IMR-90 (cell line): Measurements from ENCODE around the gene FLT4. TPM values are rescaled to one million over a fixed set of nuclear protein-coding genes. Genes with fewer than 3 reads are reported as not detected.

Source experiments
- ATAC-seq: fragments of 200-7000 bp; cut with Tn5 transposase; 2 replicates; pipeline ENCODE4 v1.9.1; 2020; ENCODE audit warnings: low read depth, mild to moderate bottlenecking, moderate library complexity
- BruUV-seq: library from RNA; stranded (reverse); fragments of 400-500 nt; replicated peaks from 2 replicates; lab custom pipeline; 2021; lab: Mats Ljungman, UMichigan
- CTCF ChIA-PET: fragments of 300-600 bp; formaldehyde crosslinking; extraction: SDS; loops from one replicate; lab custom pipeline; 2021; ENCODE audit warnings: antibody characterized with exemption; lab: Yijun Ruan, JAX
- POLR2A ChIA-PET: fragments of 300-600 bp; sonication (Branson Sonifier 250); formaldehyde crosslinking; loops from one replicate; lab custom pipeline; 2022; ENCODE audit warnings: antibody characterized with exemption; ENCODE audit not compliant: unreplicated experiment; lab: Charles Lee
- DNase-seq: peaks from one replicate; pipeline ENCODE4 v3.0.0; 2013
- H2AFZ ChIP-seq: replicated peaks from 2 replicates; pipeline ENCODE3; 2013; ENCODE audit warnings: low read length, mild to moderate bottlenecking; ENCODE audit not compliant: poor library complexity
- H2AK5ac ChIP-seq: 2 replicates; pipeline ENCODE4 v1.6.1; 2013; ENCODE audit warnings: low read depth, low read length, inconsistent platforms
- H2AK9ac ChIP-seq: replicated peaks from 2 replicates; pipeline ENCODE3; 2013; ENCODE audit warnings: mild to moderate bottlenecking, low read depth, low read length, moderate library complexity; ENCODE audit not compliant: poor library complexity
- H2BK120ac ChIP-seq: 2 replicates; pipeline ENCODE4 v1.6.1; 2013; ENCODE audit warnings: low read depth, low read length, inconsistent platforms
- H2BK15ac ChIP-seq: 3 replicates; pipeline ENCODE4 v1.6.1; 2013; ENCODE audit warnings: low read depth, low read length, inconsistent platforms
- H2BK20ac ChIP-seq: 2 replicates; pipeline ENCODE4 v1.6.1; 2013; ENCODE audit warnings: low read depth, mild to moderate bottlenecking, inconsistent platforms, low read length, moderate library complexity
- H2BK5ac ChIP-seq: 2 replicates; pipeline ENCODE4 v1.6.1; 2013; ENCODE audit warnings: mild to moderate bottlenecking, low read depth, low read length, inconsistent platforms; ENCODE audit not compliant: poor library complexity, severe bottlenecking
- H3K14ac ChIP-seq: replicated peaks from 2 replicates; pipeline ENCODE4 v1.6.1; 2013; ENCODE audit warnings: low read depth, low read length, inconsistent platforms
- H3K18ac ChIP-seq: 2 replicates; pipeline ENCODE4 v1.6.1; 2013; ENCODE audit warnings: low read depth, low read length, control low read depth
- H3K23ac ChIP-seq: 2 replicates; pipeline ENCODE4 v1.6.1; 2013; ENCODE audit warnings: low read depth, low read length, inconsistent platforms
- H3K27ac ChIP-seq: 2 replicates; pipeline ENCODE4 v1.5.1; 2013; ENCODE audit warnings: mild to moderate bottlenecking, control low read depth, low read length; ENCODE audit not compliant: insufficient read depth
- H3K27me3 ChIP-seq: 2 replicates; pipeline ENCODE4 v1.6.1; 2013; ENCODE audit warnings: low read length; ENCODE audit not compliant: control insufficient read depth, insufficient read depth
- H3K36me3 ChIP-seq: 2 replicates; pipeline ENCODE4 v1.6.1; 2013; ENCODE audit warnings: low read length, mixed read lengths; ENCODE audit not compliant: control insufficient read depth, insufficient read depth
- H3K4ac ChIP-seq: 2 replicates; pipeline ENCODE4 v1.6.1; 2013; ENCODE audit warnings: low read depth, low read length, inconsistent platforms
- H3K4me1 ChIP-seq: 2 replicates; pipeline ENCODE4 v1.6.1; 2013; ENCODE audit warnings: low read length, mixed read lengths; ENCODE audit not compliant: control insufficient read depth, insufficient read depth
- H3K4me2 ChIP-seq: 2 replicates; pipeline ENCODE4 v1.6.1; 2013; ENCODE audit warnings: low read depth, mild to moderate bottlenecking, control low read depth, low read length, moderate library complexity
- H3K4me3 ChIP-seq: 2 replicates; pipeline ENCODE4 v1.5.1; 2013; ENCODE audit warnings: low read depth, mild to moderate bottlenecking, control low read depth, low read length, moderate library complexity; ENCODE audit not compliant: insufficient read depth
- H3K56ac ChIP-seq: 2 replicates; pipeline ENCODE4 v1.6.1; 2013; ENCODE audit warnings: low read length, inconsistent platforms; ENCODE audit not compliant: insufficient read depth; ENCODE audit errors: extremely low read depth
- H3K79me1 ChIP-seq, 2 experiments: 2 replicates each; pipeline ENCODE4 v1.6.1; 2013; ENCODE audit warnings: low read length in 2 of 2, inconsistent platforms in 1 of 2, low read depth in 1 of 2
- H3K9ac ChIP-seq: 2 replicates; pipeline ENCODE4 v1.6.1; 2013; ENCODE audit warnings: low read depth, low read length, control low read depth
- H3K9me1 ChIP-seq: 2 replicates; pipeline ENCODE4 v1.6.1; 2013; ENCODE audit warnings: low read length, inconsistent platforms; ENCODE audit not compliant: insufficient read depth
- H3K9me3 ChIP-seq: 2 replicates; pipeline ENCODE4 v1.6.1; 2013; ENCODE audit warnings: low read length; ENCODE audit not compliant: control insufficient read depth, insufficient read depth
- H4K20me1 ChIP-seq: 2 replicates; pipeline ENCODE4 v1.6.1; 2013; ENCODE audit warnings: low read length, inconsistent platforms; ENCODE audit not compliant: insufficient read depth
- H4K5ac ChIP-seq: 2 replicates; pipeline ENCODE4 v1.6.1; 2013; ENCODE audit warnings: mild to moderate bottlenecking, low read depth, low read length, control low read depth
- H4K8ac ChIP-seq, 2 experiments: 2 replicates each; pipeline ENCODE4 v1.6.1; 2013; ENCODE audit warnings: low read depth in 2 of 2, low read length in 2 of 2, control low read depth in 1 of 2, inconsistent platforms in 1 of 2
- H4K91ac ChIP-seq: 2 replicates; pipeline ENCODE4 v1.6.1; 2013; ENCODE audit warnings: low read depth, low read length, inconsistent platforms; ENCODE audit not compliant: insufficient read depth
- BHLHE40 ChIP-seq: fragments of 150-350 bp; IDR thresholded peaks from 2 replicates; pipeline ENCODE4 v1.6.1; 2016; ENCODE audit warnings: mild to moderate bottlenecking, low read depth, low read length
- CEBPB ChIP-seq: IDR thresholded peaks from 2 replicates; pipeline ENCODE4 v1.6.1; 2012; ENCODE audit warnings: low read depth, low read length, improper control_type of control experiment
- CHD1 ChIP-seq: IDR thresholded peaks from 2 replicates; pipeline ENCODE4 v1.6.1; 2012; ENCODE audit warnings: low read depth, low read length, improper control_type of control experiment
- CTCF ChIP-seq: conservative IDR thresholded peaks from 2 replicates; pipeline ENCODE4 v1.5.1; 2012; ENCODE audit warnings: mild to moderate bottlenecking, low read depth, low read length, improper control_type of control experiment
- ELK1 ChIP-seq: fragments of 150-350 bp; IDR thresholded peaks from 2 replicates; pipeline ENCODE4 v1.6.1; 2016; ENCODE audit warnings: low read depth, mild to moderate bottlenecking, low read length, moderate library complexity, borderline replicate concordance
- FOS ChIP-seq: fragments of 150-350 bp; IDR thresholded peaks from 2 replicates; pipeline ENCODE4 v1.6.1; 2016; ENCODE audit warnings: low read depth, low read length
- MAFK ChIP-seq: IDR thresholded peaks from 2 replicates; pipeline ENCODE4 v1.6.1; 2012; ENCODE audit warnings: low read depth, low read length, improper control_type of control experiment
- MAZ ChIP-seq: IDR thresholded peaks from 2 replicates; pipeline ENCODE4 v1.6.1; 2012; ENCODE audit warnings: low read depth, mild to moderate bottlenecking, low read length, improper control_type of control experiment, moderate library complexity, borderline replicate concordance
- MXI1 ChIP-seq: IDR thresholded peaks from 2 replicates; pipeline ENCODE4 v1.6.1; 2012; ENCODE audit warnings: low read depth, mild to moderate bottlenecking, low read length, moderate library complexity, borderline replicate concordance
- NFE2L2 ChIP-seq: fragments of 150-350 bp; IDR thresholded peaks from 2 replicates; pipeline ENCODE4 v1.6.1; 2016; ENCODE audit warnings: low read depth, mild to moderate bottlenecking, low read length
- POLR2A ChIP-seq: IDR thresholded peaks from 2 replicates; pipeline ENCODE4 v1.6.1; 2012; ENCODE audit warnings: mild to moderate bottlenecking, low read depth, low read length
- RAD21 ChIP-seq: IDR thresholded peaks from 2 replicates; pipeline ENCODE4 v1.6.1; 2012; ENCODE audit warnings: low read length, improper control_type of control experiment
- RCOR1 ChIP-seq: IDR thresholded peaks from 2 replicates; pipeline ENCODE4 v1.6.1; 2012; ENCODE audit warnings: mild to moderate bottlenecking, low read length, improper control_type of control experiment; ENCODE audit not compliant: insufficient replicate concordance
- RFX5 ChIP-seq: IDR thresholded peaks from 2 replicates; pipeline ENCODE4 v1.8.0; 2012; ENCODE audit warnings: low read depth, mild to moderate bottlenecking, low read length, moderate library complexity
- SMC3 ChIP-seq: fragments of 150-350 bp; IDR thresholded peaks from 2 replicates; pipeline ENCODE4 v1.6.1; 2016; ENCODE audit warnings: low read depth, mild to moderate bottlenecking, antibody characterized with exemption, low read length, moderate library complexity
- USF2 ChIP-seq: fragments of 150-350 bp; IDR thresholded peaks from 2 replicates; pipeline ENCODE4 v1.6.1; 2017; ENCODE audit warnings: mild to moderate bottlenecking, antibody characterized with exemption, low read length, low read depth
- WGBS, 2 experiments: methylation state at CpG; one replicate each; pipeline versions ENCODE4 v1.1.5 to v1.1.7; 2013; ENCODE audit warnings: missing lambda C conversion rate in 2 of 2; ENCODE audit not compliant: insufficient read length in 1 of 2; ENCODE audit errors: extremely low coverage in 2 of 2; 5-methylcytosine and 5-hydroxymethylcytosine counted together
- dilution Hi-C: fragments of 300-500 bp; cut with HindIII; formaldehyde crosslinking; loops from one replicate; pipeline ENCODE4 v1.14.3; 2018; ENCODE audit warnings: low sequenced_read_pairs; ENCODE audit not compliant: unreplicated experiment
- in situ Hi-C: fragments of 300-500 bp; cut with MboI; formaldehyde crosslinking; loops from 3 replicates; pipeline ENCODE4 v1.14.3; 2019; ENCODE audit warnings: low sequenced_read_pairs, inconsistent platforms, mixed read lengths
- intact Hi-C: fragments of 100-400 bp; cut with micrococcal nuclease; formaldehyde crosslinking; loops from 2 replicates; pipeline ENCODE4 v1.10.0; 2022
- polyA plus RNA-seq, 3 experiments: library from polyadenylated mRNA; depleted of rRNA; stranded (reverse); fragments of >200 nt; gene quantifications; 2 replicates each; pipeline ENCODE4 v1.2.3, GENCODE V29; 2012; ENCODE audit warnings: low replicate concordance in 1 of 3
- total RNA-seq: library from RNA; depleted of rRNA; stranded (reverse); fragments of >200 nt; gene quantifications from 2 replicates; pipeline ENCODE4 v1.2.3, GENCODE V29; 2012

The FLT4 gene
- total and polyA plus RNA-seq, 2 of the 4 experiments (the other 2 are of a cell fraction), result under 0.01 to 0.07 TPM

- TF ChIP-seq NFE2L2 (no peak), MAFK (no peak), MAZ (no peak), FOS (no peak), CTCF (no peak), CEBPB (no peak), RCOR1 (no peak), BHLHE40 (no peak), CHD1 (no peak), SMC3 (no peak), POLR2A (no peak), ELK1 (no peak), RAD21 (no peak), USF2 (no peak), RFX5 (no peak), MXI1 (no peak)
- no peak overlapping the region for H2AK5ac ChIP-seq
- intact Hi-C loops (no loop called here), in situ Hi-C loops (no loop called here), dilution Hi-C loops (no loop called here)
- ATAC-seq (no peak), DNase-seq (no peak)
- H3K23ac ChIP-seq, result no peak overlapping the region
- WGBS, 2 experiments, result 86% methylated on average over 5 of the region's 16 CpGs; no CpG with 5 or more reads in 1 of the 2 experiments
- no peak overlapping the region for H2AK9ac ChIP-seq
- no peak overlapping the region for H3K27ac ChIP-seq
- no peak overlapping the region for H2BK20ac ChIP-seq
- H3K9ac ChIP-seq, result no peak overlapping the region
- BruUV-seq, result no TSS peak
- H3K9me1 ChIP-seq, result no peaks in the 10 kb centered on the region
- H4K5ac ChIP-seq, result no peak overlapping the region
- H2AFZ ChIP-seq, result no peak overlapping the region
- CTCF ChIA-PET, result no interaction called here
- H4K20me1 ChIP-seq, result no peaks in the 10 kb centered on the region
- H4K91ac ChIP-seq, result no peak overlapping the region
- no peak overlapping the region for H3K4ac ChIP-seq
- no peaks in the 10 kb centered on the region for H3K79me1 ChIP-seq
- no peak overlapping the region for H3K4me3 ChIP-seq
- no peak overlapping the region for H3K18ac ChIP-seq
- H2BK15ac ChIP-seq, result no peak overlapping the region
- H4K8ac ChIP-seq, result no peak overlapping the region
- H3K27me3 ChIP-seq, result peaks cover 10% of the 10 kb centered on the region; the same call in 1 of the 2 replicates
- no peak overlapping the region for H2BK120ac ChIP-seq
- H3K14ac ChIP-seq, result no peak overlapping the region
- H3K56ac ChIP-seq, result no peak overlapping the region
- no peaks in the 10 kb centered on the region for H3K9me3 ChIP-seq
- H3K36me3 ChIP-seq, result no peaks in the 10 kb centered on the region
- POLR2A ChIA-PET, result no interaction called here
- H3K4me1 ChIP-seq, result no peaks in the 10 kb centered on the region
- no peak overlapping the region for H2BK5ac ChIP-seq
- H3K4me2 ChIP-seq, result no peak overlapping the region
Measured at GRCh38 chr5:180642181-180642775, 7.1 kb downstream of the FLT4 start.
